ENCODE results near the gene UNC93A. TPM values are rescaled to one million over a fixed set of nuclear protein-coding genes. Genes with fewer than 3 reads are reported as not detected.
"Not testable (repeated sequence)": the region's sequence is repeated elsewhere in the genome, so short reads cannot be mapped to it uniquely, and the experiment has no call there.

UNC93A gene
- total RNA-seq, 4 donors from 2014 or later, result 38.0 to 111 (median 76.1) TPM

DNA sequence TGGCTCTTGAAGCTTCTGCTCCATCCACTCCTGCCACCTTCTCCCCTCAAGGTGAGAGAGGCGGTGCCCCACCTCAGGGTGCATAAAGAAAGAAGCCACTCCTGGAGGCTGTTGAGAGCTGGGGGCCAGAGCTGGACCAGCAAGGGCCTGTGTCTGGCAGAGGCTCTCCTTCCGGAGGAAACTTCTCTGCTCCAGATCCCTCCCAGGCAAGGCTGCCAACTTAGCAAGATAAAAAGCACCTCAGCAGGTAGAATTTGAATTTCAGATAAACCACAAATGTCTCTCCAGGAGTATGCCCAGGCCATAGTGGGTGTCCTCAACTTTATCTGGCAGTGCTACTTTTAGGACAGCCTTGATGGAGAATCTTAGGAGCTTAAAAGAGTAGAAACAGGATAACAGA is 13.8 kb downstream of the UNC93A start:
- WGBS, 2 donors, result 77 to 79% methylated on average over 2 of the region's 2 CpGs
- TF ChIP-seq POLR2A (IDR thresholded peaks at IDR 0.05), result no peak
- no peak for TF ChIP-seq CTCF (IDR thresholded peaks at IDR 0.05)

DNA sequence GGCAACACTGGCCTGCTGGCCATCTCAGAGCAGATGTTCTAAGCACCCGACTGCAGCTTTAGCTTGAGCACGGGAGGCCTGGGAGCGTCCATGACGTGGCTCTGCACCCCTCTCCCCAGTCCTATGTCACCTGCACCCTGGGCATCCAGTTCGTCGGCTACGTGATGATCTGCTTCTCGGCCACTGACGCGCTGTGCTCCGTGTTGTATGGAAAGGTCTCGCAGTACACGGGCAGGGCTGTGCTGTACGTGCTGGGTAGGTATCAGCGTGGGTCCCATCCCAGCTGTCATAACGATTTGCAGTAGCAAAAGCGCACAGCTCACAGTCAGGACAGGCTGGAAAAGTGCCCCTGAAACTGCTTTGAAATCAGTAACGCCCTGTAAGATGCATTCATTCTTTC is 14.7 kb downstream of the UNC93A start:
- H3K4me3 ChIP-seq (ENCODE audit: low read depth, poor library complexity, severe bottlenecking), result no peak overlapping the region
- 81 to 94% methylated on average over 18 of the region's 18 CpGs for WGBS, 2 donors
- no peak for DNase-seq (ENCODE audit: low spot score in 2 of 2)
- TF ChIP-seq POLR2A (IDR thresholded peaks at IDR 0.05) (no peak), CTCF (IDR thresholded peaks at IDR 0.05) (no peak)
- intact Hi-C loops (cut with DNase I; ENCODE audit: low total_unique reads), result no loop called here

More for the DNA sequence above, 13.8 kb downstream of the UNC93A start:
- no peak for DNase-seq (ENCODE audit: low spot score in 2 of 2)
- no peak overlapping the region for H3K4me3 ChIP-seq (ENCODE audit: low read depth, poor library complexity, severe bottlenecking)
- intact Hi-C loops (cut with DNase I; ENCODE audit: low total_unique reads), result no loop called here

- intact Hi-C loops (cut with DNase I; ENCODE audit: low total_unique reads), result no loop called here
- 62 to 65% methylated on average over 15 of the region's 15 CpGs for WGBS, 2 donors
- DNase-seq (ENCODE audit: low spot score in 2 of 2), result no peak
- no peak overlapping the region for H3K4me3 ChIP-seq (ENCODE audit: low read depth, poor library complexity, severe bottlenecking)
- TF ChIP-seq CTCF (IDR thresholded peaks at IDR 0.05) (no peak), POLR2A (IDR thresholded peaks at IDR 0.05) (no peak)
Observed at GRCh38 chr6:167306401-167306998, 15.4 kb downstream of the UNC93A start.

- intact Hi-C loops (cut with DNase I; ENCODE audit: low total_unique reads), result no loop called here
- DNase-seq (ENCODE audit: low spot score in 2 of 2), result no peak
- 80 to 87% methylated on average over 20 of the region's 20 CpGs for WGBS, 2 donors
- H3K4me3 ChIP-seq (ENCODE audit: low read depth, poor library complexity, severe bottlenecking), result no peak overlapping the region
- TF ChIP-seq POLR2A (IDR thresholded peaks at IDR 0.05) (no peak), CTCF (IDR thresholded peaks at IDR 0.05) (no peak)
Observed at GRCh38 chr6:167307342-167307955, 16.3 kb downstream of the UNC93A start.

GRCh38 chr6:167308207-167308606 is 17.1 kb downstream of the UNC93A start:
- intact Hi-C loops (cut with DNase I; ENCODE audit: low total_unique reads), result no loop called here

DNA sequence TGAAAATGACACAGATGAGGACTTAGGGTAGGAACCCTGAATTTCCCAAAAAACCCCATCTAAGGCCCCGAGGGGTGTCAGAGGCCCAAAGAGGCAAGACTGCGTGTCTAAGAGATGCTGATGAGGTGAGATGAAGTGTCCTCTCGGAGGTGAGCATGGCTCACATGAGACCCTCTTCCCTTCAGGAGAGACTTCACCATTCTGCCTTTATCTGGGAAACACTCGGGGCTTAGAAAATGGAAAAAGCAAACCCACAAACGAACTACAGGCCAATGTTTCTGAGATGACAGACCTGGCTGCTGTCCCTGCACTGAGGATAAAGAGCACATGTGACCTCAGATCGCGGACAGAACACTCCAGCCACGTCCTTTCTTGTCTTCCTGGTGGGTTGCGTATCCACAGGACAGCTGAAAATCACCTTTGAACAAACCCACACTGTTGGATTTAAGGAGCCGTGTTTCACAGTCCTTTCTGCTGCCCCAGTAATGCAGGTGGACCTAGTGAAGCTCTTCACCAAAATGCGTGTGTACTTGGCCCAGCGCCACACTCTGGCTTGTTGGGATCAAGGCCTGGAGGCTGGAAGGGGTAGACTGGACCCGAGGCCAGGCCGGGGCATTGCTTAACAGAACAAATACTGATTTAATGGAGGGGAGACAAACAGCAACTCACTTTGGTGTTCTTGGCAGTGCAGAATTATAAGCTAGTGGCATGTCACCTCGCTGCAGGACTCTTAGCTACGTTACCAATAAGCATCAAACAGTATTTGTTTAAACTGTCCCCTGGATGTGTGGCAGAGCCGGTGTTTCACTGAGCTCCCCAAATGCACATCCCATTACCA is 18.5 kb downstream of the UNC93A start:
- 77 to 83% methylated on average over 13 to 14 of the region's 17 CpGs for WGBS, 2 donors
- H3K4me3 ChIP-seq (ENCODE audit: low read depth, poor library complexity, severe bottlenecking); intact Hi-C loops (cut with DNase I; ENCODE audit: low total_unique reads); DNase-seq (ENCODE audit: low spot score in 2 of 2): not testable (repeated sequence)

More at GRCh38 chr6:167308207-167308606, 17.1 kb downstream of the UNC93A start:
- no peak for TF ChIP-seq CTCF (IDR thresholded peaks at IDR 0.05)
- no peak for TF ChIP-seq POLR2A (IDR thresholded peaks at IDR 0.05)
- H3K4me3 ChIP-seq (ENCODE audit: low read depth, poor library complexity, severe bottlenecking), result no peak overlapping the region
- 78 to 94% methylated on average over 5 of the region's 5 CpGs for WGBS, 2 donors
- no peak for DNase-seq (ENCODE audit: low spot score in 2 of 2)
